Measurements from ENCODE around the gene DAB1. TPM values are rescaled to one million over a fixed set of nuclear protein-coding genes. Genes with fewer than 3 reads are reported as not detected.

DAB1 gene
- total RNA-seq, 6 donors from 2014 or later, result 0.15 to 0.20 TPM; not detected in 4

GRCh38 chr1:57278558-57278957, 145.3 kb downstream of the DAB1 start:
- Histone ChIP-seq H3K4me1 (no peaks in the 10 kb centered on the region), H3K27me3 (no peaks in the 10 kb centered on the region), H3K27ac (no peak overlapping the region), H3K9me3 (no peaks in the 10 kb centered on the region), H3K4me3 (no peak overlapping the region), H3K36me3 (no peaks in the 10 kb centered on the region)
- DNase-seq, result no peak
- 90 to 93% methylated on average over 3 of the region's 3 CpGs for WGBS, 2 donors
- no peak for ATAC-seq (ENCODE audit: low FRiP score in 2 of 2)
- no peak for TF ChIP-seq POLR2AphosphoS5 (IDR thresholded peaks at IDR 0.05)
- no peak for TF ChIP-seq POLR2A (IDR thresholded peaks at IDR 0.05)

GRCh38 chr1:57277681-57278080, 146.2 kb downstream of the DAB1 start:
- H3K9me3 ChIP-seq, result no peaks in the 10 kb centered on the region
- TF ChIP-seq POLR2A (IDR thresholded peaks at IDR 0.05) (no peak), EP300 (IDR thresholded peaks at IDR 0.05) (no peak), CTCF (IDR thresholded peaks at IDR 0.05) (no peak), POLR2AphosphoS5 (IDR thresholded peaks at IDR 0.05) (no peak)
- H3K27me3 ChIP-seq, result no peaks in the 10 kb centered on the region
- no peak for DNase-seq
- no peak overlapping the region for H3K4me3 ChIP-seq
- no peaks in the 10 kb centered on the region for H3K36me3 ChIP-seq
- H3K4me1 ChIP-seq, result no peaks in the 10 kb centered on the region
- no peak overlapping the region for H3K27ac ChIP-seq
- no peak for ATAC-seq (ENCODE audit: low FRiP score in 2 of 2)
- 80 to 91% methylated on average over 2 of the region's 2 CpGs for WGBS, 2 donors

- no peak overlapping the region for H3K27ac ChIP-seq
- no peaks in the 10 kb centered on the region for H3K4me1 ChIP-seq
- H3K9me3 ChIP-seq, result no peaks in the 10 kb centered on the region
- H3K27me3 ChIP-seq, result no peaks in the 10 kb centered on the region
- no peaks in the 10 kb centered on the region for H3K36me3 ChIP-seq
- no peak overlapping the region for H3K4me3 ChIP-seq
- TF ChIP-seq EP300 (IDR thresholded peaks at IDR 0.05) (no peak), POLR2AphosphoS5 (IDR thresholded peaks at IDR 0.05) (no peak), POLR2A (IDR thresholded peaks at IDR 0.05) (no peak), CTCF (IDR thresholded peaks at IDR 0.05) (no peak)
- ATAC-seq (ENCODE audit: low FRiP score in 2 of 2), result no peak
- no peak for DNase-seq
- 77 to 91% methylated on average over 5 of the region's 5 CpGs for WGBS, 2 donors
Observed at GRCh38 chr1:57276918-57277317, 146.9 kb downstream of the DAB1 start.

- Histone ChIP-seq H3K27ac (no peak overlapping the region), H3K27me3 (no peaks in the 10 kb centered on the region), H3K4me1 (no peaks in the 10 kb centered on the region), H3K9me3 (no peaks in the 10 kb centered on the region), H3K4me3 (no peak overlapping the region), H3K36me3 (no peaks in the 10 kb centered on the region)
- TF ChIP-seq POLR2AphosphoS5 (IDR thresholded peaks at IDR 0.05) (no peak), CTCF (IDR thresholded peaks at IDR 0.05) (no peak), POLR2A (IDR thresholded peaks at IDR 0.05) (no peak), EP300 (IDR thresholded peaks at IDR 0.05) (no peak)
- 84 to 86% methylated on average over 2 of the region's 2 CpGs for whole genome bisulfite sequencing, 2 donors
- DNase-seq (no peak), ATAC-seq (ENCODE audit: low FRiP score in 2 of 2) (no peak)
Observed at GRCh38 chr1:57272601-57273000, 151.3 kb downstream of the DAB1 start.

GRCh38 chr1:57272150-57272549, 151.7 kb downstream of the DAB1 start:
- Histone ChIP-seq H3K27ac (no peak overlapping the region), H3K27me3 (no peaks in the 10 kb centered on the region), H3K4me1 (no peaks in the 10 kb centered on the region), H3K4me3 (no peak overlapping the region), H3K36me3 (no peaks in the 10 kb centered on the region), H3K9me3 (no peaks in the 10 kb centered on the region)
- TF ChIP-seq POLR2AphosphoS5 (IDR thresholded peaks at IDR 0.05) (no peak), CTCF (IDR thresholded peaks at IDR 0.05) (no peak), POLR2A (IDR thresholded peaks at IDR 0.05) (no peak), EP300 (IDR thresholded peaks at IDR 0.05) (no peak)
- no peak for ATAC-seq (ENCODE audit: low FRiP score in 2 of 2)
- WGBS, 2 donors, result 75 to 100% methylated on average over 2 of the region's 2 CpGs
- DNase-seq, result no peak

All from upper lobe of left lung (tissue), 6 donors.